Astrocyte (in vitro differentiated cells and primary cell): ENCODE results near the gene TKT.

Source experiments
- CTCF ChIP-seq: IDR thresholded peaks from 2 replicates; pipeline ENCODE4 v1.5.1; 2011; ENCODE audit warnings: low read depth, mild to moderate bottlenecking, inconsistent platforms, low read length, moderate library complexity; ENCODE audit not compliant: insufficient read depth
- EZH2 ChIP-seq: IDR thresholded peaks from 2 replicates; pipeline ENCODE4 v1.6.1; 2012; ENCODE audit warnings: mild to moderate bottlenecking, low read length, inconsistent platforms; ENCODE audit not compliant: insufficient read depth

- no peak for TF ChIP-seq CTCF
- TF ChIP-seq EZH2: no peak
These were observed 8.2 kb downstream of the TKT start for GRCh38 chr3:53247619-53248018.
